Measurements from ENCODE around the gene STAB2.

GRCh38 chr12:103596981-103597380 lies 9.9 kb downstream of the STAB2 start:
- TF ChIP-seq ZNF274 (IDR thresholded peaks at IDR 0.05; ENCODE audit: low read depth, low read length), result no peak
- no peak for TF ChIP-seq SUZ12 (IDR thresholded peaks at IDR 0.05; ENCODE audit: extremely low read depth, insufficient read depth, insufficient read length)
